Measurements from ENCODE around the gene UBASH3A.

UBASH3A gene

DNA sequence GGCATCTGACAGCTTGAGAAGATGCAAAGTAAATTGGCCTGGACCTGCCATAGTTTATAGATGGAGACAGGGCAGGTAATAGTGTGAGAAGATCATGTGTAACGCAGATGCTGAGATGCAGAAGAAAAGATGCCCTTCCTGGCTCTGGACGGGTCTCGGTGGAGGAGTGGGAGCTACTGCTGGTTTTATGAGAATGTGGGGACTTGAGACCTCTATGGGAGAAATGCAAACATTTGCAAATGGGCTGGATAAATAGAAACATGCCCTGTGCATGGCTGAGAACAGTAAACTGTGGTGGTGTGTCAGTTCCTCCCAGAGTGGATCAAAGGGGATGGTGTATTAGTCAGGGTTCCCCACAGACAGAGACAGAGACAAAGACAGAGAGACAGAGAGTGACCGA lies 21.9 kb downstream of the UBASH3A start:
- H3K27me3 ChIP-seq (ENCODE audit: insufficient read depth, insufficient read length) = no peaks in the 10 kb centered on the region

DNA sequence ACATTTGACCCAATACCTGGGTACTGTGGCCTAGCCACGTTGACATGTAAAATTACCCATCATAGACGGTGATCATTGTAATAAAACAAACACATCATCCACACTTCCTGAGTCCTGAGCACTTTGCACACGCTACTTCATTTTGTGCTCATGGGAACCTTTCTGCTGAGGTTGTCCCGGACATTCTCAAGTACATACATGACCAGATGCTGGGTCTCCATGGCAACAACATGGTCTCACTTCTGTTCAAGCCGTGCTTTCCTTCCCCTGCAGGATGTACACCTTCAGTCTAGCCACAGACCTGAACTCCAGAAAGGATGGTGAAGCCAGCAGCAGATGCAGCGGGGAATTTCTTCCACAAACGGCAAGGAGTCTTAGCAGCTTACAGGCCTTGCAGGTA lies 22.7 kb downstream of the UBASH3A start:
- peaks cover 3% of the 10 kb centered on the region for H3K4me1 ChIP-seq (ENCODE audit: insufficient read depth, insufficient read length)
- no peaks in the 10 kb centered on the region for H3K36me3 ChIP-seq (ENCODE audit: insufficient read depth, insufficient read length, low read length)
- TF ChIP-seq SUZ12 (IDR thresholded peaks at IDR 0.05; ENCODE audit: extremely low read depth, insufficient read depth, insufficient read length) (no peak), YY1 (IDR thresholded peaks at IDR 0.05; ENCODE audit: insufficient read depth, insufficient read length) (no peak), ZNF274 (IDR thresholded peaks at IDR 0.05; ENCODE audit: low read depth, low read length) (no peak)
- H3K4me3 ChIP-seq (ENCODE audit: insufficient read length, low read depth) = no peak overlapping the region
- DNase-seq (ENCODE audit: low read depth, low spot score) = no peak
- no peaks in the 10 kb centered on the region for H3K9me3 ChIP-seq (ENCODE audit: insufficient read depth, low read length)
- no peak overlapping the region for H3K9ac ChIP-seq (ENCODE audit: insufficient read length, low read depth)
- H3K27me3 ChIP-seq (ENCODE audit: insufficient read depth, insufficient read length) = no peaks in the 10 kb centered on the region

More for the DNA sequence above, 21.9 kb downstream of the UBASH3A start:
- TF ChIP-seq ZNF274 (IDR thresholded peaks at IDR 0.05; ENCODE audit: low read depth, low read length) (no peak), SUZ12 (IDR thresholded peaks at IDR 0.05; ENCODE audit: extremely low read depth, insufficient read depth, insufficient read length) (no peak), YY1 (IDR thresholded peaks at IDR 0.05; ENCODE audit: insufficient read depth, insufficient read length) (no peak)
- Histone ChIP-seq H3K36me3 (ENCODE audit: insufficient read depth, insufficient read length, low read length) (no peaks in the 10 kb centered on the region), H3K4me1 (ENCODE audit: insufficient read depth, insufficient read length) (peaks cover 3% of the 10 kb centered on the region), H3K4me3 (ENCODE audit: insufficient read length, low read depth) (no peak overlapping the region), H3K9ac (ENCODE audit: insufficient read length, low read depth) (no peak overlapping the region), H3K9me3 (ENCODE audit: insufficient read depth, low read length) (no peaks in the 10 kb centered on the region)
- no peak for DNase-seq (ENCODE audit: low read depth, low spot score)

DNA sequence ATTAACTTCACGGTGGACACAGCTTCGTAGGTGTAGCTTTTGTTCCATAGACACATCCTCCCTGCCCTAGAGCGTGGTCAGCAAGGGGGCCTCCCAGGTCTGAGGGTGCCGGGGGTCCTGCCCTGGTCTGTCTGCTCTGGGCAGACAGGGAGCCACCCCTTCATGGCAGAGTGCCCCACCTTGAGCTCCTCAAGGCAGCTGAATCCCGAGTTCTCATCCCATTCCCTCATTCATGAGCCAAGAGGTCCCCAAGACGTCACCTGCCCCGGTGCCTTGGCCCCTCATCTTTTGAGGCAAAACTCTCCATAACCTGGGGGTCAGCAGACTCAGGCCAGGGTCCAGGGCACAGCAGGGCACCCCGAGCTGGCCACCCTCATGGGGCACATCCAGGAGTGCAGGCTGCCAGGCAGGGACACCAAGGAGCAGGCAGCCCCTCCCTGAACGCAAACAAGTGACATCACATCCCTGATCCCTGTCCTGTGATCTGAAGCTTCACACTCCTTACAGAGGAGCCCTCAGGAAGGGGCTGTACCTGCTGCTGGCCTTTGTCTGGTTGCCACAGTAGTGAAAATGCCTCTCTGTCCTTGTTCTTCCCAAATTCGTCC lies 23.3 kb downstream of the UBASH3A start:
- H3K36me3 ChIP-seq (ENCODE audit: insufficient read depth, insufficient read length, low read length) = no peaks in the 10 kb centered on the region
- TF ChIP-seq ZNF274 (IDR thresholded peaks at IDR 0.05; ENCODE audit: low read depth, low read length) = no peak
- no peak for TF ChIP-seq SUZ12 (IDR thresholded peaks at IDR 0.05; ENCODE audit: extremely low read depth, insufficient read depth, insufficient read length)
- no peak for TF ChIP-seq YY1 (IDR thresholded peaks at IDR 0.05; ENCODE audit: insufficient read depth, insufficient read length)
- no peak overlapping the region for H3K9ac ChIP-seq (ENCODE audit: insufficient read length, low read depth)
- peaks cover 2% of the 10 kb centered on the region for H3K27me3 ChIP-seq (ENCODE audit: insufficient read depth, insufficient read length)
- no peak overlapping the region for H3K4me3 ChIP-seq (ENCODE audit: insufficient read length, low read depth)
- H3K9me3 ChIP-seq (ENCODE audit: insufficient read depth, low read length) = no peaks in the 10 kb centered on the region
- peaks cover 3% of the 10 kb centered on the region for H3K4me1 ChIP-seq (ENCODE audit: insufficient read depth, insufficient read length)
- no peak for DNase-seq (ENCODE audit: low read depth, low spot score)

DNA sequence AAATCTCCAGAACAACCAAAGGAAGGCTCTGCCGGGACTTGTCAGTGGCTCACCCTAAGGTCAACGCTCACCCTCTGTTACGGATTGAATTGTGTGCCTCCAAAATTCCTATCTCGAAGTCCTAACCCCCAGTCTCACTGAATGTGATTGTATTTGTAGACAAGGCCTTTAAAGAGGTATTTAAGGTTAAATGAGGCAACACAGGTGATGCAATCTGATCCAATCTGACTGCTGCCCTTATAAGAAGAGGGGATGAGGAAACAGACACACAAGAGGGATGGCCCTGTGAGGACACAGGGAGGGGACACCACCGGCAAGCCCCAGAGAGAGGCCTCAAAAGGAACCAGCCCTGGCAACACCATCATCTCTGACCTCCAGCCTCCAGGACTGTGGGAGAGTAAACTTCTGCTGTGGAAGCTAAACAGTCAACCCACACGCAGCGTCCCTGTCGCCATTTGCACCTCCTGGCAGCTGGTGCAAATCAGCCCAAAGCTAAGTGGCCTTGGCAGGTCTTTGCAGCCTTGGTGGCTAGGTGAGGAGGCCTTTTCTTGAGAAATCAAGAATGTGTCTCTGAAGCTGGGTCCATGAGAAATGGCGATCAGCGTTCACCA lies 24.2 kb downstream of the UBASH3A start:
- Histone ChIP-seq H3K9ac (ENCODE audit: insufficient read length, low read depth) (no peak overlapping the region), H3K9me3 (ENCODE audit: insufficient read depth, low read length) (0 out of 2 replicates have a peak, but pooled peaks cover 7% of the 10 kb centered on the region), H3K4me3 (ENCODE audit: insufficient read length, low read depth) (no peak overlapping the region), H3K4me1 (ENCODE audit: insufficient read depth, insufficient read length) (peaks cover 3% of the 10 kb centered on the region), H3K36me3 (ENCODE audit: insufficient read depth, insufficient read length, low read length) (no peaks in the 10 kb centered on the region), H3K27me3 (ENCODE audit: insufficient read depth, insufficient read length) (peaks cover 9% of the 10 kb centered on the region)
- TF ChIP-seq SUZ12 (IDR thresholded peaks at IDR 0.05; ENCODE audit: extremely low read depth, insufficient read depth, insufficient read length) (no peak), ZNF274 (IDR thresholded peaks at IDR 0.05; ENCODE audit: low read depth, low read length) (no peak), YY1 (IDR thresholded peaks at IDR 0.05; ENCODE audit: insufficient read depth, insufficient read length) (no peak)
- no peak for DNase-seq (ENCODE audit: low read depth, low spot score)

DNA sequence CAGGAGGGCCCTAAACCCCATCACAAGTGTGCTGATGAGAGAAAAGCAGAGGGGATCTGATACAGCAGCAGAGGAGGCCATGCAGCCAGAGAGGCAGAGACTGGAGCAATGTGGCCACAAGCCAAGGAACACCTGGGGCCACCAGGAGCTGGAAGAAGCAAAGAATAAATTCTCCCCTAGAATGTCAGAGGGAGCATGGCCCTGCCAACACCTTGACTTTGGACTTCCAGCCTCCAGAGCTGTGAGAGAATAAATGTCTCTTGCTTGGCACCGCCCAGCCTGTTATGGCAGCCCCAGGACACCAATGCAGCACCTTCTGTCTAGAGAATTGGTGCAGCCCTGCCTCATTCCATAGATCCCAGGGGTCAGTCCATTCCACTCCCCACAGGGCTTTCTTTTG lies 25.3 kb downstream of the UBASH3A start:
- Histone ChIP-seq H3K4me3 (ENCODE audit: insufficient read length, low read depth) (no peak overlapping the region), H3K9me3 (ENCODE audit: insufficient read depth, low read length) (0 out of 2 replicates have a peak, but pooled peaks cover 7% of the 10 kb centered on the region), H3K36me3 (ENCODE audit: insufficient read depth, insufficient read length, low read length) (no peaks in the 10 kb centered on the region), H3K27me3 (ENCODE audit: insufficient read depth, insufficient read length) (peaks cover 14% of the 10 kb centered on the region), H3K9ac (ENCODE audit: insufficient read length, low read depth) (no peak overlapping the region), H3K4me1 (ENCODE audit: insufficient read depth, insufficient read length) (peaks cover 3% of the 10 kb centered on the region)
- DNase-seq (ENCODE audit: low read depth, low spot score) = no peak
- TF ChIP-seq ZNF274 (IDR thresholded peaks at IDR 0.05; ENCODE audit: low read depth, low read length) = no peak
- no peak for TF ChIP-seq SUZ12 (IDR thresholded peaks at IDR 0.05; ENCODE audit: extremely low read depth, insufficient read depth, insufficient read length)
- TF ChIP-seq YY1 (IDR thresholded peaks at IDR 0.05; ENCODE audit: insufficient read depth, insufficient read length) = no peak

DNA sequence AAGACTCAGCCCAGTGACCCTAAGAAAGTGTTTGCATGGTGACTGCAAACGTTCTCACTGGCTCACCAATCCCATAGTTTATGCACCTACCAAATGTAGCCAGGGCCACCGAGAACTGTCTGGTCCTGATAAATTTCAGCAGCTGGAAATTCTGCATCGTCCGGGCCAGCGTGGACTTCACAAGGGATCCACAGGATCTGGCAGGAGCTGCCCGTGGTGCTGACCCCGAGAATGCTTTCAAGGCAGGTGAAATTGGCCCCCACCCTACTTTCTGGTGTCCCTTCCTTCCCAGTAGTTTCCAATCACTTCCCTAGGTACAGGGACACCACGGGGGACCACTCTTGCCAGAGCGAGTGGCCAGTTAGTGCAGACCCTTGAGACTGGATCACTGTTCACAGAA lies 26.2 kb downstream of the UBASH3A start:
- H3K9ac ChIP-seq (ENCODE audit: insufficient read length, low read depth) = no peak overlapping the region
- no peaks in the 10 kb centered on the region for H3K36me3 ChIP-seq (ENCODE audit: insufficient read depth, insufficient read length, low read length)
- H3K4me3 ChIP-seq (ENCODE audit: insufficient read length, low read depth) = no peak overlapping the region
- H3K4me1 ChIP-seq (ENCODE audit: insufficient read depth, insufficient read length) = peaks cover 3% of the 10 kb centered on the region
- 0 out of 2 replicates have a peak, but pooled peaks cover 7% of the 10 kb centered on the region for H3K9me3 ChIP-seq (ENCODE audit: insufficient read depth, low read length)
- H3K27me3 ChIP-seq (ENCODE audit: insufficient read depth, insufficient read length) = peaks cover 19% of the 10 kb centered on the region
- DNase-seq (ENCODE audit: low read depth, low spot score) = no peak
- no peak for TF ChIP-seq ZNF274 (IDR thresholded peaks at IDR 0.05; ENCODE audit: low read depth, low read length)
- TF ChIP-seq SUZ12 (IDR thresholded peaks at IDR 0.05; ENCODE audit: extremely low read depth, insufficient read depth, insufficient read length) = no peak
- TF ChIP-seq YY1 (IDR thresholded peaks at IDR 0.05; ENCODE audit: insufficient read depth, insufficient read length) = no peak

DNA sequence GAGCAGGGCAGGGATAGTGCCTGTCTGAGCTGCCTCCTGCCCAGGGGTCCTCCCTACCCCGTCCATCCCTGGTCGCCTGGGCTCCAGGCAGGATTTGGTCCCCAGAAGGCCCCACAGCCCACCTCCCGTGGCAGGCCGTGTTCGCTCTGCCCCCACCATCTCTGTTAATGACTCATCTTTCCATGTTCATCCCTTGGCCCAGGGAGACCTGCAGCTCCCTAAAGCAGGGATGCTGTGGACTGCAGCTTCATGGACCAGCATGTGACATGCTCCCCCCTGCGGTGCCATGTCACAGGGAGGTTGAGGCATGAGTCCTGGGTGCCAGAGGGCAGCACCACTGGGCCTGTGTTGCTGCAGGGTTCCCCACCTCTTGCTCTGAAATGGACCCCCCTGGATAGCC lies 26.8 kb downstream of the UBASH3A start:
- TF ChIP-seq ZNF274 (IDR thresholded peaks at IDR 0.05; ENCODE audit: low read depth, low read length) = no peak
- no peaks in the 10 kb centered on the region for H3K36me3 ChIP-seq (ENCODE audit: insufficient read depth, insufficient read length, low read length)
- peaks cover 24% of the 10 kb centered on the region for H3K27me3 ChIP-seq (ENCODE audit: insufficient read depth, insufficient read length)
- 0 out of 2 replicates have a peak, but pooled peaks cover 7% of the 10 kb centered on the region for H3K9me3 ChIP-seq (ENCODE audit: insufficient read depth, low read length)
- H3K4me3 ChIP-seq (ENCODE audit: insufficient read length, low read depth) = no peak overlapping the region
- H3K4me1 ChIP-seq (ENCODE audit: insufficient read depth, insufficient read length) = peaks cover 3% of the 10 kb centered on the region
- no peak overlapping the region for H3K9ac ChIP-seq (ENCODE audit: insufficient read length, low read depth)
- no peak for DNase-seq (ENCODE audit: low read depth, low spot score)
